AG10803 (cell line): ENCODE measurements around the gene HECTD1.
"Not testable (repeated sequence)": the region's sequence is repeated elsewhere in the genome, so short reads cannot be mapped to it uniquely, and the experiment has no call there.

Source experiments
- DNase-seq: peaks from one replicate; pipeline ENCODE4 v3.0.0; 2010; ENCODE audit warnings: low read depth
- H3K4me3 ChIP-seq: 2 replicates; pipeline ENCODE4 v1.5.1; 2011; ENCODE audit warnings: mild to moderate bottlenecking, low read length, control low read depth
- TF ChIP-seq, protein P1 (sequence below): conservative IDR thresholded peaks from 2 replicates; pipeline ENCODE4 v1.5.1; 2011; ENCODE audit warnings: mild to moderate bottlenecking, low read length, control low read depth, inconsistent platforms

The HECTD1 gene

DNA sequence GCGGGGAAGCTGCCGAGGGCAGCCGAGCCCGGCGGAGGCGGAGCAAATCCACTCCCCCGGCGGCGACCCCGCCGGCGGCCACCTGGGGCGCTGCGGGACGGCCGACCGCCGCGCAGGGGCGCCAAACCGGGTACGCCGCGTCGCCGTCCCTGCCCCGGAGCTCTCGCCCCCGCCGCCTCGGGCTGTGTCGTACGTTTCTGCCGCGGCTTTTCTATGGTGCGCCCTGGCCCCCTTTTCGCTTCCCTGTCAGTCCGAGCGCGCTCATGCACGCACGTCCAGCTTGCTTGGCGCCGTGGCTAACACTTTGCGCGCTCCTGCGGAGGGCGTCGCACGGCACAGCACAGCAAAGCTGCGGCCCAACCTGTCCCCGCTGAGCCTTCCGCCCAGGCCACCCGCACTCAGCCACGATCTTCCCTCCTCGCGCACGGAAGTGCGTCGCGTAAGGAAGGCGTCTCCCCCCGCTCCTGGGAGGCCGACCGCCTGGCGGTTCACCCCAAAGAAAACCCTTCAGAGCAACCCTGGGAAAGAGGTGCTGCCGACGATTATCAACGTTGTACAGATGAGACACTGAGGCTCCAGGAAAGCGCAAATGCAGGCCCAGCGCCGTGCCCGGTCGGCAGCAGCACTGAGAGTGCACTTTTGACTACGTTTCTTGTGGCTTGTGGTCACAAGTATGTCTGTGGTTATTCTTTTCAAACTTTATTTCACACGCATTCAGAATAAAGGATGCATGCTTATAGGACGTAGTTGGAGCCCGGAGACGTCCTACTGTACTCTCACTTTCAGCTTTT lies at the start of gene HECTD1:
Gene HECTD1, minus strand, starts transcription at position 39 of the 791 bp plus-strand sequence. CDS start 1,857 bp downstream, outside the sequence.
- DNase-seq = peak; percentile 88
- TF ChIP-seq, protein P1, sequence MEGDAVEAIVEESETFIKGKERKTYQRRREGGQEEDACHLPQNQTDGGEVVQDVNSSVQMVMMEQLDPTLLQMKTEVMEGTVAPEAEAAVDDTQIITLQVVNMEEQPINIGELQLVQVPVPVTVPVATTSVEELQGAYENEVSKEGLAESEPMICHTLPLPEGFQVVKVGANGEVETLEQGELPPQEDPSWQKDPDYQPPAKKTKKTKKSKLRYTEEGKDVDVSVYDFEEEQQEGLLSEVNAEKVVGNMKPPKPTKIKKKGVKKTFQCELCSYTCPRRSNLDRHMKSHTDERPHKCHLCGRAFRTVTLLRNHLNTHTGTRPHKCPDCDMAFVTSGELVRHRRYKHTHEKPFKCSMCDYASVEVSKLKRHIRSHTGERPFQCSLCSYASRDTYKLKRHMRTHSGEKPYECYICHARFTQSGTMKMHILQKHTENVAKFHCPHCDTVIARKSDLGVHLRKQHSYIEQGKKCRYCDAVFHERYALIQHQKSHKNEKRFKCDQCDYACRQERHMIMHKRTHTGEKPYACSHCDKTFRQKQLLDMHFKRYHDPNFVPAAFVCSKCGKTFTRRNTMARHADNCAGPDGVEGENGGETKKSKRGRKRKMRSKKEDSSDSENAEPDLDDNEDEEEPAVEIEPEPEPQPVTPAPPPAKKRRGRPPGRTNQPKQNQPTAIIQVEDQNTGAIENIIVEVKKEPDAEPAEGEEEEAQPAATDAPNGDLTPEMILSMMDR = peak; percentile 32

DNA sequence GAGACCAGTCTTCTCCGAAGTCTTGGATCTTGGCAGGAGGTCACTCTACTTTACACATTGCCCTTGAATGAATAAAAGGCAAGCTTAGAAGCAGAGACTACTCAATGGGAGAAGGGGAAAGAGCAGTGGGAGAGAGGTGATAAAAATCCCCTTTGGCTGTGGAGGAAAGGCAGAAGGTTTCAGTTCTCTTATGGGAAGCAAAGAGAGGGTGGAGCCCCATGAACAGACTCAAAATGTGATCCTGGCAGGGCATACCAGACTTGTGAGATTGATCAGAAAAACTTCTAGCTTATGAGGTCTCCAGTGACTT lies 49.6 kb upstream of the HECTD1 start:
- DNase-seq = no peak
- TF ChIP-seq, protein P1 = no peak
- no peak overlapping the region for H3K4me3 ChIP-seq

More for the DNA sequence above, at the start of gene HECTD1:
- H3K4me3 ChIP-seq = peak within 1 kb of the TSS; percentile 76

DNA sequence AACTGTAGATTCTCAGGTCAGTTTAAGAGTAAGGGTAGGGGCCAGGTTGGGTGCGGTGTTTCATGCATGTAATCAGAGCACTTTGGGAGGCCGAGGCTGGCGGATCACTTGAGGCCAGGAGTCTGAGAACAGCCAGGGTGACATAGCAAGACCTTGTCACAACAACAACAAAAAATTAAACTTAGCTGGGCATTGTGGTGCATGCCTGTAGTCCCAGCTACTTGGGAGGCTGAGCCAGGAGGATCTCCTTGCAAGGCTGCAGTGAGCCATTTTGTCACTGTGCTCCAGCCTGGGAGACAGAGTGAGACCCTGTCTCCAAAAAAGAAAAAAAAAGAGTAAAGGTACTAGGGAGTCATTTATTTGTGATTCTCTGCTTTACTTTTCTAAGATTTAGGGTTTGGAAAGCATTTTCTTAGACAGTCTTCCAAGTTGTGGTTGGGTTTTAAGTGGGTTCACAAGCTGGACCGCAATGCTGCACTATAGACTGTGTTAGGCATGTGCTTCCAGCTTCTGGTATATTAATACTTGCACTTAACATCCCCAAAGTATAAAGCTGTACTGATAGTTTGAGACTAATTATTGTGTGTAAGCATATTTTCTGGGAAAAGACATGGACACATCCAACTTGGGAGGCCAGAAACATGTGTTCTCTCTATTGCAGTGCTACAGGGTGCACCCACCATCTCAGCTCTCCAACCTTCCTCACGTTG lies 49.1 kb upstream of the HECTD1 start:
- no peak overlapping the region for H3K4me3 ChIP-seq
- TF ChIP-seq, protein P1 = no peak
- no peak for DNase-seq

DNA sequence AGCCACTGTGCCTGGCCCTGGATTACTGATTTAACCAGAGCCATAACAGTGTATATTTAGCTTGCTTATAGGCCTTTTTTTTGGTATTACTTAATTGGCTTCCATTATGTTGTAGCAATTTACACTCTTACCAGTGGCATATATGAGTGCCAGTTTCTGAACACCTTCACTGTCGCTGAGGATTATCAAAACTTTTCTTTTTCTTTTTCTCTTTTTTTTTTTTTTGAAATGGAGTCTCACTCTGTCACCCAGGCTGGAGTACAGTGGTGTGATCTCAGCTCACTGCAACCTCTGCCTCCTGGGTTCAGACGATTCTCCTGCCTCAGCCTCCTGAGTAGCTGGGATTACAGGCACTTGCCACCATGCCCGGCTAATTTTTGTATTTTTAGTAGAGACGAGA lies 48.3 kb upstream of the HECTD1 start:
- DNase-seq, H3K4me3 ChIP-seq: not testable (repeated sequence)

DNA sequence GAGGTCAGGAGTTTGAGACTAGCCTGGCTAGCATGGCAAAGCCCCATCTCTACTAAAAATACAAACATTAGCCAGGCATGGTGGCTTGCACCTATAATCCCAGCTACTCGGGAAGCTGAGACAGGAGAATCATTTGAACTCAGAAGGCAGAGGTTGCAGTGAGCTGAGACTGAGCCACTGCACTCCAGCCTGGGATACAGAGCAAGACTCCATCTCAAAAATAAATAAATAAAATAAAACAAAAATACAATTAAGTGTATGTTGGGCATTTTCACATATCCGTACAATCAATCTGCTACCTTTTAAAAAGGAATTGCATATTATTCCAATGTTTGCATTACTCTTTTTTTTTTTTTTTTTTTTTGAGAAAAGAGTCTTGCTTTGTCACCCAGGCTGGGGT lies 47.7 kb upstream of the HECTD1 start:
- DNase-seq = no peak
- TF ChIP-seq, protein P1 = no peak
- no peak overlapping the region for H3K4me3 ChIP-seq

DNA sequence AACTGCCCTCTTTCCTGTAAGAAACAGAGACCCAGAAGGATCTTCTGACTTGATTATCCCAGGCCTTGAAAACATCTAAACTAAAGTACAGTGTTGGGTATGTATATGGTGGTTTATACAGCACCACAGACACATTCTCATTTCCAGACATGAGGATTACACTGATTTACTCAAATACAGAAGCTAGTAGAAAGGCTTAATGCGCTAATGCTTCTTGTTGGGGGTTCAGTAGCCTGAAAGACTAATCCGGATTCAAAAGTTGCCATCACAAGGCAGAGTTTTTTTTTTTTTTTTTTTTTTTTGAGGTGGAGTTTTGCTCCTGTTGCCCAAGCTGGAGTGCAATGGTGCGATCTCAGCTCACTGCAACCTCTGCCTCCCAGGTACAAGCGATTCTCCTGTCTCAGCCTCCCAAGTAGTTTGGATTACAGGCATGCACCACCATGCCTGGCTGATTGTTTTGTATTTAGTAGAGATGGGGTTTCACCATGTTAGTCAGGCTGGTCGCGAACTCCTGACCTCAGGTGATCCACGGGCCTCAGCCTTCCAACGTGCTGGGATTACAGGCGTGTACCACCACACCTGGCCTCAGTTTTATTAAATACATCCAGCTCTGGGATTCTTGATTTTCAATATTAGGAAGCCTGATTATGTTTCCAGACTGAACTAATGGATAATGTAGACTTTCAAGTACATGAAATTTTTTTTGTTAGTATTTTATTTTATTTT lies 46.3 kb upstream of the HECTD1 start:
- no peak overlapping the region for H3K4me3 ChIP-seq
- TF ChIP-seq, protein P1 = no peak
- DNase-seq = no peak

DNA sequence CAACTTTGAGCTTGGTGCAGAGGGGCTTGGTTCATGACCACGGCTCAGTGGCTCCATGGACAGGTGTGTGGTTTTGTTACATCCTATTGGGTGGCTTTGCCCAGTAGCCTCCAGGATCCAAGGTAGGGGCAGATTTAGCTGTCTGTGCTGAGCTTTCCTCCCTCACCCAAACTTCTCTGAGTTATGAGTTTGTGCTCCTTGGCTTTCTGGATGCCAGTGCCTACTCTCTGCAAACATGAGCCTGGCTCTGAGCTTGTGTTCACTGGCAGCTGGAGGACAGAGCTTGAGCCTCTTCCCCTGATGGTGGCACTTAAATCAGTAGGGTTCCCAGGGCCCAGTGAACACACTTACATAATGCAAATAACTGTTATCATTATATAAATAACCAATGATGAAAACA lies 45.3 kb upstream of the HECTD1 start:
- TF ChIP-seq, protein P1 = no peak
- DNase-seq = no peak
- no peak overlapping the region for H3K4me3 ChIP-seq
